Tibial nerve (tissue), 4 donors: ENCODE data around the gene ASF1B. TPM values are rescaled to one million over a fixed set of nuclear protein-coding genes. Genes with fewer than 3 reads are reported as not detected.

Experiments used
- DNase-seq, 2 donors: peaks; one replicate each; pipeline ENCODE4 v3.0.0-alpha.2; 2019; ENCODE audit warnings: low spot score in 2 of 2
- H3K27ac ChIP-seq, 4 donors: fragments of 200-600 bp; sonication (generic) in 3 of 4; one replicate each; pipeline ENCODE4 v1.5.1; 2017 to 2019; ENCODE audit warnings: mild to moderate bottlenecking in 1 of 4
- H3K27me3 ChIP-seq, 2 donors: fragments of 200-600 bp; sonication (generic) in 1 of 2; one replicate each; pipeline versions ENCODE4 v1.5.1 to v1.6.0; 2017 to 2019
- H3K36me3 ChIP-seq, 3 donors: fragments of 200-600 bp; sonication (generic); one replicate each; pipeline ENCODE4 v1.5.1; 2018 to 2019
- H3K4me1 ChIP-seq, 4 donors: fragments of 200-600 bp; sonication (generic) in 3 of 4; one replicate each; pipeline ENCODE4 v1.5.1; 2017 to 2019
- H3K4me3 ChIP-seq, 4 donors: fragments of 200-600 bp; sonication (generic) in 3 of 4; one replicate each; pipeline ENCODE4 v1.5.1; 2017 to 2019; ENCODE audit warnings: mild to moderate bottlenecking in 1 of 4, moderate library complexity in 1 of 4
- H3K9me3 ChIP-seq, 4 donors: fragments of 200-600 bp; sonication (generic) in 3 of 4; one replicate each; pipeline ENCODE4 v1.5.1; 2017 to 2019
- CTCF ChIP-seq, 5 experiments: fragments of 200-600 bp in 3 of 5; fragments of 450-650 bp in 2 of 5; sonication (generic) in 3 of 5; IDR thresholded peaks; one replicate each; pipeline ENCODE4 v1.5.1; 2016 to 2019; ENCODE audit warnings: antibody characterized with exemption in 5 of 5, mild to moderate bottlenecking in 3 of 5, moderate library complexity in 2 of 5
- EP300 ChIP-seq, 2 donors: sonication (generic); formaldehyde crosslinking; IDR thresholded peaks; one replicate each; pipeline ENCODE4 v1.6.1; 2017; ENCODE audit warnings: antibody characterized with exemption in 2 of 2, mild to moderate bottlenecking in 1 of 2
- POLR2A ChIP-seq, 2 donors: fragments of 450-650 bp; IDR thresholded peaks; one replicate each; pipeline ENCODE4 v1.6.1; 2017; ENCODE audit warnings: antibody characterized with exemption in 2 of 2, mild to moderate bottlenecking in 2 of 2, moderate library complexity in 2 of 2
- WGBS, 2 donors: methylation state at CpG; one replicate each; pipeline ENCODE4 v1.1.5; 2018; 5-methylcytosine and 5-hydroxymethylcytosine counted together
- total RNA-seq, 4 donors: library from RNA; depleted of rRNA; stranded (reverse); fragments of >200 nt; gene quantifications; one replicate each; pipeline ENCODE4 v1.1.0, GENCODE V29; 2016

The ASF1B gene
- total RNA-seq, 4 donors from 2014 or later, result 0.90 to 2.3 TPM; not detected in 2

DNA sequence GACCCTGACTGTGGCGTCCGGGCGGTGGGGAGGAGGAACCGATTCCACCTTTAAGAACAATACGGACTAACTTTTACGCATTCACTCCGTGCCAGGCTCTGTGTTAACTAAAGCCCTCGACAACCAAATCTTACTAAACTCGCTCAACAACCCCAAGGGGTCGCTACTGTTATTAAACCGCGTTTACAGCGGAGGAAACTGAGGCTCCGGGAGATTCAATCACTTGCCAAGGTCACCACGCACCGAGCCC, 47.1 kb downstream of the ASF1B start:
- WGBS, 2 donors, result 17% methylated on average over 14 to 16 of the region's 16 CpGs
- H3K27ac ChIP-seq, result peak overlapping the region in 2 of 4 donors; percentile 34 to 54

GRCh38 chr19:14088634-14089411, 47.6 kb downstream of the ASF1B start:
- WGBS, 2 donors, result 88 to 91% methylated on average over 30 of the region's 30 CpGs
- H3K27ac ChIP-seq, result peak overlapping the region in 2 of 4 donors; percentile 34 to 54
- H3K4me1 ChIP-seq, result peaks cover 0 to 22% (median 6%) of the 10 kb centered on the region in 4 donors
- H3K27me3 ChIP-seq, result no peaks in the 10 kb centered on the region
- TF ChIP-seq CTCF (IDR thresholded peaks at IDR 0.05) (no peak), POLR2A (IDR thresholded peaks at IDR 0.05) (no peak), EP300 (IDR thresholded peaks at IDR 0.05) (no peak)
- H3K9me3 ChIP-seq, result peaks cover 0 to 11% (median 3%) of the 10 kb centered on the region in 4 donors
- no peak for DNase-seq
- peak overlapping the region in 2 of 4 donors; percentile 32 to 86 for H3K4me3 ChIP-seq
- H3K36me3 ChIP-seq, result peaks cover 0 to 32% (median 0%) of the 10 kb centered on the region in 3 donors

More for the DNA sequence above, 47.1 kb downstream of the ASF1B start:
- Histone ChIP-seq H3K4me1 (peaks cover 0 to 22% (median 6%) of the 10 kb centered on the region in 4 donors), H3K27me3 (no peaks in the 10 kb centered on the region), H3K9me3 (peaks cover 0 to 11% (median 3%) of the 10 kb centered on the region in 4 donors), H3K36me3 (peaks cover 0 to 32% (median 0%) of the 10 kb centered on the region in 3 donors), H3K4me3 (peak overlapping the region in 3 of 4 donors; percentile 32 to 95 (median 86))
- peak in 1 of 2 donors; percentile 20 for DNase-seq
- TF ChIP-seq EP300 (IDR thresholded peaks at IDR 0.05) (no peak), POLR2A (IDR thresholded peaks at IDR 0.05) (no peak), CTCF (IDR thresholded peaks at IDR 0.05) (no peak)

DNA sequence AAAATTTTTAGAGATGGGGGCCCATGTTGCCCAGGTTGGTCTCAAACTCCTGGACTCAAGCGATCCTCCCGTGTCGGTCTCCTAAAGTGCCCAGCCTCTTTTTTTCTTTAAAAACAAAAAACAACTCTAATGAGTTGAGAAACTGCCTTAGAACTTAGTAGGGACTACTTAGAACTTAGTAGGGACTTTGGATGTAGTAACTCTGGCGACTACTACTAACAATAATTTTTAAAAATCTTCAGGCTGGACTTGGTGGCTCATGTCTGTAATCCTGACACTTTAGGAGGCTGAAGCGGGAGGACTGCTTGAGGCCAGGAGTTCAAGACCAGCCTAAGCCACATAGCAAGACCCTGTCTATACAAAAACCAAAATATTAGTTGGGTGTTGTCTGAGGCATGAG, 50.3 kb downstream of the ASF1B start:
- Histone ChIP-seq H3K27me3 (no peaks in the 10 kb centered on the region), H3K9me3 (no peaks in the 10 kb centered on the region), H3K4me3 (no peak overlapping the region), H3K4me1 (peaks cover 0 to 28% (median 5%) of the 10 kb centered on the region in 4 donors), H3K27ac (no peak overlapping the region), H3K36me3 (peaks cover 0 to 25% (median 0%) of the 10 kb centered on the region in 3 donors)
- TF ChIP-seq CTCF (IDR thresholded peaks at IDR 0.05), result no peak
- no peak for TF ChIP-seq POLR2A (IDR thresholded peaks at IDR 0.05)
- TF ChIP-seq EP300 (IDR thresholded peaks at IDR 0.05), result no peak
- 84 to 88% methylated on average over 5 of the region's 5 CpGs for WGBS, 2 donors
- DNase-seq, result no peak

DNA sequence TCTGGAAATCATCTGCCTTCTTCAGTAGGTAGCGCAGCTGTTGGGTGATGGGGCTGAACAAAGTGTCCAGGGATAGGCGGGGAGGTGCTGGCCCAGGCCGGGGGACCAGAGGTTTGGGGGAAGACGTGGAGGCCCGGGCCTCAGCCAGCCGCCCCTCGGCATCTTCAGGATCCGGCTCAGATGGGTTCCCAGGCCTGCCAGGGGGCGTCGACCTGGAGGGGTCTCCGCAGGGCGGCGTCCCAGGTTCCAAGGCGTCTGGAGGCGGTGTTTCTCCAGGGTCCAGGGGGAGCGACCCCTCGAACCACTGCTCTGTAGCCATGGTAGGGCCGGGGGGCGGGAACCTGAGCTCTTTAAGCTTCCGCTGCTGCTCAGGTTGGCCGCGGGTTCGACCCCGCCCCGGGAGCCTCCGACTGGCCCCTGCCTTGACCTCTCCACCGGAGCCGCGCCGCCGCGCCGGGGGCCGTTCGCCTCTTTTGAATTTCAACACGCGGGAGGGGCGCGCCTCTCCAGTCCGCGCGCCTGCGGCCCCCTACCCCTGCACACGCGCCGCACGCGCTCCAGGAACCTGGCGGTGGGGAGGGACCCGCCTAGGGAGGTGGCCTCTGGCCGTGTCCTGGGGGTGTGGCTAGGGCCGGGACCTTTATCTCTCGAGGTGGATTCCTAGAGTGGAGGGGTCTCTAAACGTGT, 50.9 kb downstream of the ASF1B start, which contains the start of gene C19orf67:
C19orf67 (minus strand) TSS at position 475 of the 687 bp plus-strand sequence; CDS start at position 319, 156 bp downstream.
- no peak for DNase-seq
- TF ChIP-seq CTCF (IDR thresholded peaks at IDR 0.05), result no peak
- TF ChIP-seq POLR2A (IDR thresholded peaks at IDR 0.05), result no peak
- TF ChIP-seq EP300 (IDR thresholded peaks at IDR 0.05), result no peak

DNA sequence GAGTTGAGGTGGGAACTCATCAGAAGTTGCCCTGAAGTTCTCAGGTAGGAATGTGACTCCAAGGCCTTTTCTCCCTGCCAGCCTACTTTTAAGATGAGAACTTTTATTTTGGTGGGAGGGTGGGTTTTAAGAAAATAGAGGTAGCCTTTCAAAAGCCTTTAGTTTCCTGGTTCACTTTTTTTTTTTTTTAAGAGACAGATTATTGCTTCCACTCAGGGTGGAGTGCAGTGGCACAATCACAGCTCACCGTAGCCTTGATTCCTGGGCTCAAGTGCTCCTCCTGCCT, 53.8 kb downstream of the ASF1B start:
- no peak for DNase-seq
- H3K4me1 ChIP-seq, result peaks cover 0 to 29% (median 10%) of the 10 kb centered on the region in 4 donors
- peak overlapping the region in 1 of 4 donors; percentile 70 for H3K4me3 ChIP-seq
- TF ChIP-seq CTCF (IDR thresholded peaks at IDR 0.05) (no peak), POLR2A (IDR thresholded peaks at IDR 0.05) (no peak), EP300 (IDR thresholded peaks at IDR 0.05) (no peak)
- no peaks in the 10 kb centered on the region for H3K9me3 ChIP-seq
- peaks cover 0 to 12% (median 0%) of the 10 kb centered on the region in 3 donors for H3K36me3 ChIP-seq
- H3K27me3 ChIP-seq, result no peaks in the 10 kb centered on the region
- WGBS, 2 donors, result 39 to 92% methylated on average over 1 of the region's 1 CpG
- H3K27ac ChIP-seq, result peak overlapping the region in 2 of 4 donors; percentile 93 to 97

More for the DNA sequence above, 50.9 kb downstream of the ASF1B start, which contains the start of gene C19orf67:
- Histone ChIP-seq H3K36me3 (peaks cover 0 to 25% (median 0%) of the 10 kb centered on the region in 3 donors), H3K27me3 (no peaks in the 10 kb centered on the region), H3K4me1 (peaks cover 0 to 31% (median 7%) of the 10 kb centered on the region in 4 donors), H3K4me3 (no peak within 1 kb of the TSS), H3K9me3 (no peaks in the 10 kb centered on the region), H3K27ac (peak within 1 kb of the TSS in 2 of 4 donors; percentile 12 to 46)
- WGBS, 2 donors, result 61 to 66% methylated on average over 30 to 54 of the region's 54 CpGs
